Hepatocyte (in vitro differentiated cells): ENCODE measurements around the gene GALNT8. TPM values are rescaled to one million over a fixed set of nuclear protein-coding genes. Genes with fewer than 3 reads are reported as not detected.

Source experiments
- DNase-seq: peaks from one replicate; pipeline ENCODE4 v3.0.0-alpha.2; 2016; ENCODE audit warnings: low spot score
- H2AFZ ChIP-seq: fragments of 200-600 bp; sonication (generic); 2 replicates; pipeline ENCODE4 v1.6.0; 2016; ENCODE audit warnings: antibody characterized with exemption, mild to moderate bottlenecking
- H3K27ac ChIP-seq: fragments of 200-600 bp; sonication (generic); 2 replicates; pipeline ENCODE4 v1.5.1; 2016; ENCODE audit warnings: mild to moderate bottlenecking
- H3K27me3 ChIP-seq: fragments of 200-600 bp; sonication (generic); 2 replicates; pipeline ENCODE4 v1.6.1; 2016
- H3K36me3 ChIP-seq: fragments of 200-600 bp; sonication (generic); replicated peaks from 2 replicates; pipeline ENCODE4 v1.5.1; 2016; ENCODE audit warnings: low read depth; ENCODE audit not compliant: insufficient read depth
- H3K4me1 ChIP-seq: fragments of 200-600 bp; sonication (generic); 2 replicates; pipeline ENCODE4 v1.5.1; 2016; ENCODE audit warnings: mild to moderate bottlenecking, moderate library complexity; ENCODE audit not compliant: insufficient read depth
- H3K4me2 ChIP-seq: fragments of 200-600 bp; sonication (generic); 2 replicates; pipeline ENCODE4 v1.6.0; 2016
- H3K4me3 ChIP-seq: fragments of 200-600 bp; sonication (generic); 2 replicates; pipeline ENCODE4 v1.5.1; 2016; ENCODE audit warnings: mild to moderate bottlenecking
- H3K79me2 ChIP-seq: fragments of 200-600 bp; sonication (generic); 2 replicates; pipeline ENCODE4 v1.6.0; 2017; ENCODE audit warnings: mild to moderate bottlenecking
- H3K9me2 ChIP-seq: fragments of 200-600 bp; sonication (generic); replicated peaks from 2 replicates; pipeline ENCODE4 v1.6.0; 2017; ENCODE audit warnings: mild to moderate bottlenecking; ENCODE audit not compliant: insufficient read depth
- H3K9me3 ChIP-seq: fragments of 200-600 bp; sonication (generic); 2 replicates; pipeline ENCODE4 v1.5.1; 2016; ENCODE audit warnings: low read depth, mild to moderate bottlenecking
- H4K20me1 ChIP-seq: fragments of 200-600 bp; sonication (generic); 2 replicates; pipeline ENCODE4 v1.6.0; 2016; ENCODE audit warnings: mild to moderate bottlenecking; ENCODE audit not compliant: insufficient read depth, poor library complexity, severe bottlenecking
- EZH2 ChIP-seq: fragments of 200-600 bp; sonication (generic); IDR thresholded peaks from 2 replicates; pipeline ENCODE4 v1.6.1; 2016; ENCODE audit warnings: antibody characterized with exemption, mild to moderate bottlenecking, borderline replicate concordance
- EZH2phosphoT487 ChIP-seq: fragments of 200-600 bp; sonication (generic); IDR thresholded peaks from one replicate; pipeline ENCODE4 v1.6.1; 2018; ENCODE audit warnings: antibody characterized with exemption, mild to moderate bottlenecking, low read depth, moderate library complexity; ENCODE audit not compliant: unreplicated experiment, severe bottlenecking
- WGBS: methylation state at CpG from one replicate; pipeline ENCODE4 v1.1.6; 2016; ENCODE audit warnings: low lambda C conversion rate; ENCODE audit errors: missing lambda C conversion rate; 5-methylcytosine and 5-hydroxymethylcytosine counted together
- polyA plus RNA-seq: library from polyadenylated mRNA; unstranded; fragments of >200 nt; fragmentation: Nextera tagmentation; extraction: Ambion mirVana; gene quantifications from 2 replicates; pipeline ENCODE4 v1.2.1, GENCODE V29; 2016
- total RNA-seq: library from RNA; depleted of rRNA; stranded (reverse); fragments of >200 nt; gene quantifications from 2 replicates; pipeline ENCODE4 v1.2.3, GENCODE V29; 2014
- TF ChIP-seq, protein P1 (sequence below): fragments of 200-600 bp; sonication (generic); IDR thresholded peaks from 2 replicates; pipeline ENCODE4 v1.5.1; 2016; ENCODE audit warnings: antibody characterized with exemption, mild to moderate bottlenecking; ENCODE audit not compliant: poor library complexity

GALNT8 gene
- total and polyA plus RNA-seq, 2 experiments from 2014 or later: 1.0 to 2.5 TPM

DNA sequence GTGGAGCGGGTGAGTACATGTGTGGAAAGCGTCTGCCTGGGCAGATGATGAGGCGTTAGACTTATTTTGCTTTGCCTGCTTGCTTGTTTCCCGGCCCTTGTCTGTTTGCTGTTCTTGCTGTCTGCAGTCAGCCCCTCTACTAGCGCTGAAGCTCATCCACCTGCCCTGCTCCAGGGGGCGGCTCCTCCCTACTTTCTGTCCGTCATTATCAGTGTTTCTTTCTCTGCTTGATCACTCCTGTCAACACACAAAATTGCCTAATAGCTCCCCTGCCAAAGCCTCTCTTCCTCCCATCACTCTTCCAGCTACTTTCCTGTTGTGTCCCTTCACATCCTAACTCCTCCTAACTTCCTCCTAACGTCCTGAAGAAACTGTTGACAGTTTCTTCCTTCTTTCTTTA is 34.9 kb upstream of the GALNT8 start:
- Histone ChIP-seq H3K4me2 (no peak overlapping the region), H2AFZ (no peak overlapping the region), H3K79me2 (no peaks in the 10 kb centered on the region), H3K4me1 (peaks cover 2% of the 10 kb centered on the region), H3K9me3 (no peaks in the 10 kb centered on the region), H3K4me3 (no peak overlapping the region), H3K36me3 (no peaks in the 10 kb centered on the region), H3K27me3 (no peaks in the 10 kb centered on the region), H4K20me1 (no peaks in the 10 kb centered on the region), H3K27ac (no peak overlapping the region), H3K9me2 (no peaks in the 10 kb centered on the region)
- DNase-seq: no peak
- no peak for TF ChIP-seq EZH2
- 75% methylated on average over 8 of the region's 8 CpGs for WGBS

DNA sequence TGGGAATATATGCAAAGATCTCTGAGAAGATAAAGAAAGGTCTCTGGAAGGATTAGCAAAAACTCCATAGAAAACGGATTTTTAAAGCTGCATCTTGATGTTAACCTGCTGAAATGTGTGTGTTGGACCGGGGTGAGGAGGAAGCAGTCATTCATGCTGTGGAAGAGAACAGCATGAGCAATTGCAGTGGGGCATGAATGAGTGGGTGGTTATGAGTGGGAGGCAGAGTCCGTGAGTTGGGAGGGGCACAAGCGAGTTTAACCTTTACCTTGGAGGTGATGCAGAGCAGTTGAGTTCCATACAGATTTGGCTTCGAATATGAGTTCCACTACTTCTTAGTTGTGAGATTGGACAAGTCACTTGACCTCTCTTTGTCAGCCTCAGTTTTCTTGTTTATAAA is 29.4 kb upstream of the GALNT8 start:
- H3K27me3 ChIP-seq: no peaks in the 10 kb centered on the region
- no peak for DNase-seq
- H3K27ac ChIP-seq: no peak overlapping the region
- 96% methylated on average over 5 of the region's 5 CpGs for WGBS
- H2AFZ ChIP-seq: no peak overlapping the region
- no peaks in the 10 kb centered on the region for H3K79me2 ChIP-seq
- H3K36me3 ChIP-seq: no peaks in the 10 kb centered on the region
- no peaks in the 10 kb centered on the region for H3K4me1 ChIP-seq
- no peaks in the 10 kb centered on the region for H4K20me1 ChIP-seq
- H3K9me3 ChIP-seq: no peaks in the 10 kb centered on the region
- H3K4me2 ChIP-seq: no peak overlapping the region
- H3K4me3 ChIP-seq: no peak overlapping the region
- no peaks in the 10 kb centered on the region for H3K9me2 ChIP-seq
- no peak for TF ChIP-seq EZH2phosphoT487
- TF ChIP-seq, protein P1, sequence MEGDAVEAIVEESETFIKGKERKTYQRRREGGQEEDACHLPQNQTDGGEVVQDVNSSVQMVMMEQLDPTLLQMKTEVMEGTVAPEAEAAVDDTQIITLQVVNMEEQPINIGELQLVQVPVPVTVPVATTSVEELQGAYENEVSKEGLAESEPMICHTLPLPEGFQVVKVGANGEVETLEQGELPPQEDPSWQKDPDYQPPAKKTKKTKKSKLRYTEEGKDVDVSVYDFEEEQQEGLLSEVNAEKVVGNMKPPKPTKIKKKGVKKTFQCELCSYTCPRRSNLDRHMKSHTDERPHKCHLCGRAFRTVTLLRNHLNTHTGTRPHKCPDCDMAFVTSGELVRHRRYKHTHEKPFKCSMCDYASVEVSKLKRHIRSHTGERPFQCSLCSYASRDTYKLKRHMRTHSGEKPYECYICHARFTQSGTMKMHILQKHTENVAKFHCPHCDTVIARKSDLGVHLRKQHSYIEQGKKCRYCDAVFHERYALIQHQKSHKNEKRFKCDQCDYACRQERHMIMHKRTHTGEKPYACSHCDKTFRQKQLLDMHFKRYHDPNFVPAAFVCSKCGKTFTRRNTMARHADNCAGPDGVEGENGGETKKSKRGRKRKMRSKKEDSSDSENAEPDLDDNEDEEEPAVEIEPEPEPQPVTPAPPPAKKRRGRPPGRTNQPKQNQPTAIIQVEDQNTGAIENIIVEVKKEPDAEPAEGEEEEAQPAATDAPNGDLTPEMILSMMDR: no peak
- no peak for TF ChIP-seq EZH2

DNA sequence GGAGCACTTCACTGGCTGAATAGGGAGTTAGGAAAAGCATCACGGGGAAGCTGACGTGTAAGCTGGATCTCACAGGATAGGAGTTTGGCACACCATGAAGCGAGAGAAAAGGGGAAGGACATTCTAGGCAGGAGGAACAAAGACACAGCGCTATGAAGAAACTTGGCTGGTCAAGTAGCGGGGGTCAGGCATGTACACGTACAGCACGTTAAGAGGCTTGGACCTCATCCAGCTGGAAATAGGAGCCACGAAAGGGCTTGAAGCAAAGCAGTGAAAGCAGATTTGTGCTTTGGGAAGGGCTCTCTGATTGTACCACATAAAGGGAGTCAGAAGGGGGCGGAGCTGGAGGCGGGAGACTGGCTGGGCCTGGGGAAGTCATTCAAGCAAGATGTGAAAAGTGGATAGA is 19.6 kb upstream of the GALNT8 start:
- H4K20me1 ChIP-seq: no peaks in the 10 kb centered on the region
- H3K9me2 ChIP-seq: no peaks in the 10 kb centered on the region
- DNase-seq: peak; percentile 22
- H3K27ac ChIP-seq: no peak overlapping the region
- no peaks in the 10 kb centered on the region for H3K27me3 ChIP-seq
- no peak overlapping the region for H3K4me2 ChIP-seq
- H2AFZ ChIP-seq: no peak overlapping the region
- TF ChIP-seq EZH2 (no peak), EZH2phosphoT487 (no peak)
- TF ChIP-seq, protein P1: no peak
- no peaks in the 10 kb centered on the region for H3K79me2 ChIP-seq
- H3K4me1 ChIP-seq: no peaks in the 10 kb centered on the region
- H3K36me3 ChIP-seq: no peaks in the 10 kb centered on the region
- H3K4me3 ChIP-seq: no peak overlapping the region
- WGBS: 80% methylated on average over 10 of the region's 10 CpGs
- no peaks in the 10 kb centered on the region for H3K9me3 ChIP-seq

DNA sequence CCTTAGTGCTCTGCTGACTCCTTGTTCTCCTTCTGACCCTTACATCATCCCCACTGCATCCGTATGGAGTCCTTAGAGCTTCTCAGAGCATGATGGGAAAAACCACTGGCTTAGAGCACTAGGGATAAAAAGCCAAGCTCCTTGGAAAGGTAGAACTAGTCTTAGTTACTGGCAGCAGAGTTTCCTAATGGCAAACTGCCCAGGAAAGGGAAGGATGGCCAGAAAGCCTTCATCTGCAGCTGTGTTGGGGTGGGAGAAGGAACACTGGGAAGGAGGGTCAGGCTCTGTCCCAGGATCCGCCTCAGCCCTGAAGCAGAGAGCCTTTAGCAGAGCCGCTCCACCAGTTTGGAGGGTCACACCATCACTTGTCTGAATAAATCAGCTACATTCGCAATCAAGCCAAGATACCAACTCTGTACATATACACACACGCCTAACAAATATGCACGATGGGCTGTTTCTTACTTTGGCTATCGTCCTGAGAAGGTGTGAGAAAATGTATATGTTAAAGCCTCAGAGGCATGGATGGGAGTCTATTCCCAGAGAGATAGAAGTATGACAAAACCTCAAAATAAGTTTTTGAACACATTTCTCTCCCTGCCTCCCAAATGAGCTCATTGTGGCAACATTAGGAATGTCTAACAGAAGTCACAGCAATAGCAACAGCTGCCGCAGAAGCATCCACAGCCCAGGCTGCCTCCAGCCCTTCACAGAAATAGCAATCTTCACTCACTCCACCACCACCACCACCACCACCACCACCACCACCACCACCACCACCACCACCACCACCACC is 18.6 kb upstream of the GALNT8 start:
- no peaks in the 10 kb centered on the region for H3K27me3 ChIP-seq
- H3K79me2 ChIP-seq: no peaks in the 10 kb centered on the region
- no peak overlapping the region for H2AFZ ChIP-seq
- H3K27ac ChIP-seq: no peak overlapping the region
- no peaks in the 10 kb centered on the region for H3K9me2 ChIP-seq
- H3K4me2 ChIP-seq: no peak overlapping the region
- H3K4me3 ChIP-seq: no peak overlapping the region
- no peaks in the 10 kb centered on the region for H3K9me3 ChIP-seq
- WGBS: 90% methylated on average over 8 of the region's 8 CpGs
- no peaks in the 10 kb centered on the region for H4K20me1 ChIP-seq
- no peak for DNase-seq
- H3K36me3 ChIP-seq: no peaks in the 10 kb centered on the region
- no peaks in the 10 kb centered on the region for H3K4me1 ChIP-seq
- no peak for TF ChIP-seq EZH2phosphoT487
- TF ChIP-seq EZH2: no peak
- TF ChIP-seq, protein P1: no peak
